Suprapubic skin (tissue), 3 donors: ENCODE data around the gene KDM6A.

ENCODE experiments used
- CTCF ChIP-seq, 2 donors: fragments of 200-600 bp in 1 of 2; fragments of 450-650 bp in 1 of 2; sonication (generic) in 1 of 2; IDR thresholded peaks; one replicate each; pipeline ENCODE4 v1.5.1; 2016 to 2019; ENCODE audit warnings: antibody characterized with exemption in 2 of 2, mild to moderate bottlenecking in 1 of 2, moderate library complexity in 1 of 2
- POLR2A ChIP-seq, 2 donors: fragments of 450-650 bp; IDR thresholded peaks; one replicate each; pipeline ENCODE4 v1.6.1; 2017; ENCODE audit warnings: antibody characterized with exemption in 2 of 2, mild to moderate bottlenecking in 2 of 2, moderate library complexity in 2 of 2

GRCh38 chrX:45134775-45135174 lies 261.8 kb downstream of the KDM6A start:
- TF ChIP-seq CTCF (IDR thresholded peaks at IDR 0.05) (no peak), POLR2A (IDR thresholded peaks at IDR 0.05) (no peak)
